Stomach smooth muscle (tissue), 2 donors: ENCODE results near the gene NEURL2.
"Not testable (repeated sequence)": the region's sequence is repeated elsewhere in the genome, so short reads cannot be mapped to it uniquely, and the experiment has no call there.

Experiments
- H3K27ac ChIP-seq: one replicate; pipeline ENCODE4 v1.7.0; 2013; ENCODE audit warnings: mild to moderate bottlenecking, low read length, inconsistent platforms
- H3K27me3 ChIP-seq, 2 donors: one replicate each; pipeline ENCODE4 v1.7.0; 2013; ENCODE audit warnings: low read length in 2 of 2; ENCODE audit not compliant: insufficient read depth in 2 of 2, control insufficient read depth in 1 of 2
- H3K36me3 ChIP-seq, 2 donors: one replicate each; pipeline ENCODE4 v1.7.0; 2013; ENCODE audit warnings: low read length in 2 of 2; ENCODE audit not compliant: control insufficient read depth in 2 of 2, insufficient read depth in 2 of 2
- H3K4me1 ChIP-seq: one replicate; pipeline ENCODE4 v1.7.0; 2013; ENCODE audit warnings: low read length; ENCODE audit not compliant: control insufficient read depth, insufficient read depth
- H3K4me3 ChIP-seq, 2 donors: one replicate each; pipeline ENCODE4 v1.7.0; 2013; ENCODE audit warnings: low read length in 2 of 2
- H3K9ac ChIP-seq, 2 donors: one replicate each; pipeline ENCODE4 v1.7.0; 2013; ENCODE audit warnings: low read length in 2 of 2, mild to moderate bottlenecking in 1 of 2
- H3K9me3 ChIP-seq, 2 donors: one replicate each; pipeline ENCODE4 v1.7.0; 2013; ENCODE audit warnings: low read length in 2 of 2; ENCODE audit not compliant: control insufficient read depth in 2 of 2
- donor health status: healthy.
- donor health status: Pancreatic carcinoma.

NEURL2 gene

DNA sequence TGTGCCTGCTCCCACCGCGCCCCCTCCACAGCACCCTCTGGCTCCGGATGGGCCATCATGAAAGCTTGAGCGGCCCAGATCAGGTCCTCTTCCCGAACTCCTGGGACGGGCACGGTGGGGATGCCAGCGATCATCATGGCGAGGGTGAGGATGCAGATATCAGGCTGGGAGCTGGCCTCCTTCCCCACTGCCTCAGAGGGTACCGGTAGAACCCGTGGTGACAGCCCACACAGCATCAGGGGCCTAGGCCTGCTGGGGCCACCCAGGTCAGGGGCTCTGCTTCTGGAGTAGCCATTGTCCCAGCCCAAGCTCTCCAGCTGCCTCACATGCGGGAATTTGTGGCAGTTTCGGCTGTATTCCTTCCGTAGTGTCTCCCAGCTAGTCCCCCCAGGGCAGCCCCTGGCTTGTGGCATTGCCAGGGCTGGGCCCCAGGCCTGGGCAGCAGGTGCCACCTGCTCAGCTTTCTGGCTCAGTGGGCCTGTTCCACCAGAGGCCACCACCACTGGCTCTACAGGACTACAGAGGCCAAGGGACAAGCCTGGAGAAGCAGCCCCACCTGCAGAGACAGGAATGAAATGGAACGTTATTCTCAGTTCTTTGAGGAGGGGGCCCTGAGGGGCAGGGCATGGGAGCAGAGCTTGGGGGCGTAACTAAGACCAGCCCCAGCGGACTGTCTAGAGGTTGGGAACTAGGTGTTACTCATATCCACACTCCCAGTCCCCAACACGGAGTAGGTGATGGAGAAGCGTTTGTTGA is 4.2 kb downstream of the NEURL2 start:
- Histone ChIP-seq H3K27ac (no peak overlapping the region), H3K4me3 (no peak overlapping the region), H3K36me3 (peaks cover 15 to 29% of the 10 kb centered on the region in 2 donors), H3K9ac (no peak overlapping the region), H3K27me3 (no peaks in the 10 kb centered on the region), H3K4me1 (peaks cover 21% of the 10 kb centered on the region), H3K9me3 (no peaks in the 10 kb centered on the region)

DNA sequence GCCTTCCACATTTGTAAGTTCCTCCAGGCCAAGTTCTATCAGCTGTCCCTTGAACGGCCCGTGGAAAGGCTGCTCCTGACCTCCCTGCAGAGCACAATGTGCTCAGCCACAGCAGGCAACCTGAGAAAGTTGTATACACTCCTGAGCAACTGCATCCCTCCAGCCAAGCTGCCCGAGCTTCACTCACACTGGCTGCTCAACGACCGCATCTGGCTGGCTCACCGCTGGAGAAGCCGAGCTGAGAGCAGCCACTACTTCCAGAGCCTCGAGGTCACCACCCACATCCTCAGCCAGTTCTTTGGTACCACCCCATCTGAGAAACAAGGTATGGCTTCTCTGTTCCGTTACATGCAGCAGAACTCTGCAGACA is 7.9 kb downstream of the NEURL2 start:
- H3K9me3 ChIP-seq: no peaks in the 10 kb centered on the region
- H3K9ac ChIP-seq: no peak overlapping the region
- peaks cover 21 to 33% of the 10 kb centered on the region in 2 donors for H3K36me3 ChIP-seq
- H3K27ac ChIP-seq: no peak overlapping the region
- H3K27me3 ChIP-seq: no peaks in the 10 kb centered on the region
- peaks cover 11% of the 10 kb centered on the region for H3K4me1 ChIP-seq
- no peak overlapping the region for H3K4me3 ChIP-seq

DNA sequence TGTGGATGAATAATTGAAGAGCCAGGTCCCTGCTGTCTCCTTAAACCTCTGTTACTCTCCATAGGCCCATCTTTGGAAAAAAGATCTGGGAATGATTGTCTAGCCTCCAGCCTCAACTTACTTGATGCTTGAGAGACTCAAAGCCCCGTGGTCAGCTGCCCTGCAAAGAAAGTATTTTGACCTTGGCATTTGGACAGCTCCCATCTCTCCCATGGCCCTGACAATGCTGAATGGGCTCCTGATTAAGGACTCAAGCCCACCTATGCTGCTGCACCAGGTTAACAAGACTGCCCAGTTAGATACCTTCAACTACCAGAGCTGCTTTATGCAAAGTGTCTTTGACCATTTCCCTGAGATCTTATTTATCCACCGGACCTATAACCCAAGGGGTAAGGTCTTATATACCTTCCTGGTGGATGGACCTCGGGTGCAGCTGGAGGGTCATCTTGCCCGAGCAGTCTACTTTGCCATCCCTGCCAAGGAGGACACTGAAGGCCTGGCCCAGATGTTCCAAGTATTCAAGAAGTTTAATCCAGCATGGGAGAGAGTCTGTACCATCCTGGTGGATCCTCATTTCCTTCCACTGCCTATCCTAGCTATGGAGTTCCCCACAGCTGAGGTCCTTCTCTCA is 8.4 kb downstream of the NEURL2 start:
- H3K9ac ChIP-seq: no peak overlapping the region
- no peaks in the 10 kb centered on the region for H3K9me3 ChIP-seq
- H3K36me3 ChIP-seq: peaks cover 26 to 36% of the 10 kb centered on the region in 2 donors
- peaks cover 11% of the 10 kb centered on the region for H3K4me1 ChIP-seq
- H3K27me3 ChIP-seq: no peaks in the 10 kb centered on the region
- no peak overlapping the region for H3K27ac ChIP-seq
- H3K4me3 ChIP-seq: no peak overlapping the region

DNA sequence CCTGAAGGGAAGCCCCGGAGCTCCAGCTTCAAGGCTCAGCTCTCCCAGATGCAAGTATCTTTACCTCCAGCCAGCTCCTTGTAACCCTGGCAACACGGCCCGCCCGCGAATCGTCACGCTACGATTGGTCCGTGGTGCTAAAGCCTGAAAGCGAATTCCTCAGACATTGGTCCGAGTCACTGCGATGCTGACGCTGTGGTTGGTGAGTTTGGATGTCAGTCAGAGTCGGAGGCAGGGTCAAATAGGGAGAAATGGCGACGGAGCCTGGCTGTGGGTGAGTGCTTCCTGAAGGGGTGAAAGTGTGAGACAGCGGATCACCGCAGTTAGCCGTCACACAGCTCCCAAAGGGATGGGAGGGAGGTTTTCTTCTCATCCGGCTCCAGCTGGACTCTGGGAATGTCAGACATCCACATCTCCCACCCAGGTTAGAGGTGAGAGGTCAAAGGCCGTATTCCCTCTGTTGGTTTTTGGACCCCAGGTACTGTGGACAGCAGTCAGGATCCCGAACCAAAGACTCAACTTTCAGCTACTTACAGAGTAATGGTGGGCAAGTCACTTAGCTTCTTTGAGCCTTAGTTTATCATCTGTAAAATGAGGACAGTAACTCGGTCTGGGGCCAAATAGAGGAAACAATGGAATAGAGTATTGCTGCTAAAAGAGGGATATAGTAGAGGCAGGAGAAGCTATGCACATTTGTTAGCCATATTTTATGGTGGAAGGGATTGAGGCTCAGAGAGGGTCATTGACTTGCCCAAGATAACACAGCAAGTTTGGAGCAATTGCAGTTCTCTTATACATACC is 9.8 kb downstream of the NEURL2 start, which contains the start of gene ZSWIM1:
TSS of gene ZSWIM1 (plus strand) at position 240 of the 801 bp plus-strand sequence. CDS start 1,366 bp downstream, outside the sequence.
- H3K9ac ChIP-seq: peak within 1 kb of the TSS; percentile 95 to 99
- peak within 1 kb of the TSS; percentile 89 for H3K27ac ChIP-seq
- H3K4me1 ChIP-seq: peaks cover 11% of the 10 kb centered on the region
- H3K9me3 ChIP-seq: no peaks in the 10 kb centered on the region
- H3K27me3 ChIP-seq: no peaks in the 10 kb centered on the region
- peaks cover 32 to 39% of the 10 kb centered on the region in 2 donors for H3K36me3 ChIP-seq
- peak within 1 kb of the TSS; percentile 94 to 95 for H3K4me3 ChIP-seq

DNA sequence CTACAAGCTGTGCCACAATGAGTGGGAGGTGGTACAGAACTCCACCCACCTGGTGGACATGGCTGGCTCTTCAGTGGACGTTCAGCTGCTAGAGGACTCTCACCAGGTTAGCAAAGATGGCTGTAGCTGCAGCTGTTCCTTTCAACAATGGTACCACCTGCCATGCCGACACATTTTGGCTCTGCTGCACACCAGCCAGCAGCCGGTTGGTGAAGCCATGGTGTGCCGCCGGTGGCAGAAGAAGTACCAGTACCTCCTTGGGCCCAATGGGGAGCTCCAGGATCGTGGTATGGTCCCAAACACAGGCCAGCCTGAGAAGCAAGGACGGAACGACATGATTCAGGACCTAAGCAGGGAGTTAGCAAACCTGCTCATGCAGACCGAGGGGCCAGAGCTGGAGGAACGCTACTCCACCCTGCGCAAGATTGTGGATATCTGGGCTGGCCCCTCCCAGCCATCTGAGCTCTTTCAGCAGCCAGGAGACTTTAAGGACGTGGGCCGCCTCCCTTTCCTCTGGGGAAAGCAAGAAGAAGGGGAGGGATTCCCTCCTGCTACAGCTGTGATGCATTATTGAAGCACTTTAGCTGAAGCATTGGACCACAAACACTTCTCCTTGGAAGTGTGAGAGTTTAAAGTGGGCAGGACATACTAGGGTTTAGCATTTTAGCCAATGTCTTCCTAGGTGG is 12.8 kb downstream of the NEURL2 start:
- H3K4me1 ChIP-seq: peaks cover 8% of the 10 kb centered on the region
- H3K36me3 ChIP-seq: peaks cover 24 to 25% of the 10 kb centered on the region in 2 donors
- no peaks in the 10 kb centered on the region for H3K9me3 ChIP-seq
- H3K27ac ChIP-seq: no peak overlapping the region
- no peak overlapping the region for H3K4me3 ChIP-seq
- H3K27me3 ChIP-seq: no peaks in the 10 kb centered on the region
- no peak overlapping the region for H3K9ac ChIP-seq

DNA sequence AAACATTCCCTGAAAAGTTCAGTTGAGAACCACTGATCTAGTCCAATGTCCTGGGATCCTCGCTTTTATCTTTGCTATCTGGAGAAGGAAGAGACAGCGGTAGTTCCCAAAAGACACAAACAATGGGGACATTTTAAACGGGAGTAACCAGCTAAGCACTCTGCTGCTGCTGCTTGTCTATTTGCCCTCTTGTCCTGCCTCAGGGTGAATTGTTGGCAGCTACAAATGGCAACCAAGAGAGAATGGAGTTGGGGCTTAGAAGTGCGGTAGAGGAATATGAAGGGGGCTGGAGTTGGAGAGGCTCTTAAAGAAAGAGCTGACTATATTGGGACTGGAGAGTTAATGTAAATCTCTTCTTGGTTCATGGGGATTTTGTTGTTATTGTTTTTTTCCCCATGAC is 16.4 kb downstream of the NEURL2 start:
- H3K27me3 ChIP-seq: no peaks in the 10 kb centered on the region
- no peaks in the 10 kb centered on the region for H3K4me1 ChIP-seq
- no peak overlapping the region for H3K27ac ChIP-seq
- no peaks in the 10 kb centered on the region for H3K9me3 ChIP-seq
- H3K4me3 ChIP-seq: no peak overlapping the region
- H3K9ac ChIP-seq: no peak overlapping the region
- H3K36me3 ChIP-seq: peaks cover 17 to 22% of the 10 kb centered on the region in 2 donors

DNA sequence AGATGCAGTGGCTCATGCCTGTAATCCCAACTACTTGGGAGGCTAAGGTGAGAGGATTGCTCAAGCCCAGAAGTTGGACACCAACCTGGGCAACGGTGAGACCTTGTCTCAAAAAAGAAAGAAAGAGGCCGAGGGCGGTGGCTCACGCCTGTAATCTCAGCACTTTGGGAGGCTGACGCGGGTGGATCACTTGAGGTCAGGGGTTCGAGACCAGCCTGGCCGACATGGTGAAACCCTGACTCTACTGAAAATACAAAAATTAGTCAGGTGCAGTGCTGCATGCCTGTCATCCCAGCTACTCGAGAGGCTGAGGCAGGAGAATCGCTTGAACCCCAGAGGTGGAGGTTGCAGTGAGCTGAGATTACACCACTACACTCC is 16.9 kb downstream of the NEURL2 start:
- H3K27me3 ChIP-seq, H3K9me3 ChIP-seq, H3K4me3 ChIP-seq, H3K9ac ChIP-seq, H3K4me1 ChIP-seq, H3K27ac ChIP-seq: not testable (repeated sequence)
- H3K36me3 ChIP-seq: peaks cover 17 to 22% of the 10 kb centered on the region in 2 donors

DNA sequence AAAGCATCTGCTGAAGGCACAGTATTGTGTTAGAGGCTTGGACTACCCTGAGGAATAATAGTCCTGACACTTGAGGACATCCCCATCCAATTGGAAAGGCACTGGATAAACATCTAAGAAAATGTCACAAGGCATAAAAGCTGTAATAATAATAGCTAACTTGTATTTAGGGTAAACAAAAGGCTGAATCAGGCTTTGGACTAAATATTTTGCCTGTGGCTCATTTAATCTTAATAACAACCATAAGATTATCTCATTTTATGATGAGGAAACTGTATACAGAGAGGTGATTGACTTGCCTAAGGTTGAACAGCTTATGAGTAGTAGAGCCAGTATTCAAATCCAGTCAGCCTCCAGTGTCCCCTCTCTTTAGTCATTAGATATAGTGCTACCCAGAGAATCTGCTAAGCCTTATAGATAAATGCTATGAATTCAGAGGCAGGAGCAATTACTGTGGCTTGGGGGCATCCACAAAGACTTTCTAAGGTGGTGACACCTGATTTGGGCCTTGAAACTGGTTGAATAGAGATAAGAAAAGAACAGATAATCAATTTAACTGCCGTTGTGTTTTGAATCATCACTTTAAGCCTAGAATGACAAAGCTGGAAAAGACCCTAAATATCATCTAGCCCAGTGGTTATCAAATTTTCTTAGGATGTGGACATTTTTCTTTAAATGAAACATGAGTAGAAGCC is 17.5 kb downstream of the NEURL2 start:
- no peak overlapping the region for H3K27ac ChIP-seq
- no peaks in the 10 kb centered on the region for H3K27me3 ChIP-seq
- H3K36me3 ChIP-seq: peaks cover 16 to 22% of the 10 kb centered on the region in 2 donors
- no peak overlapping the region for H3K4me3 ChIP-seq
- H3K4me1 ChIP-seq: no peaks in the 10 kb centered on the region
- H3K9ac ChIP-seq: no peak overlapping the region
- no peaks in the 10 kb centered on the region for H3K9me3 ChIP-seq

DNA sequence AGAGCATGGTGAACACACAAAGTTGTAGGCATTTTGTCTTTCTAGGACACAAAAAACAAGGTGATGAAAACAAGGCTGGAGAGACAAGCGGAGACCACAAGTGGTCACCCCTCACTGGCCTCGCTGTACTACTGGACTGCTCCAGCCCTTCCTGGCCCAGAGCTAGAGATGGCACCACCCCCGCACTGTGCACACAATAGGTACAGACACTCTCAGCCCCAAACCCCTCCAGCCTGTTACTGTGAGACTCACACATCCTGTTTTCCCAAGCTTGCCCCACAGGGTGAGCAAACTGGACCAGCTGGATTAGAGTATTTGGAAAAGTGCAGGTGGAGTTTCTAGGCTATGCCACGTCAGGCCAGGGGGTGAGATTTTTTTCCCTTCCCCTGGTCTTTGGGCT is 18.4 kb downstream of the NEURL2 start:
- H3K9ac ChIP-seq: no peak overlapping the region
- no peaks in the 10 kb centered on the region for H3K27me3 ChIP-seq
- peaks cover 6 to 14% of the 10 kb centered on the region in 2 donors for H3K36me3 ChIP-seq
- H3K4me1 ChIP-seq: no peaks in the 10 kb centered on the region
- H3K27ac ChIP-seq: no peak overlapping the region
- H3K4me3 ChIP-seq: no peak overlapping the region
- H3K9me3 ChIP-seq: no peaks in the 10 kb centered on the region

DNA sequence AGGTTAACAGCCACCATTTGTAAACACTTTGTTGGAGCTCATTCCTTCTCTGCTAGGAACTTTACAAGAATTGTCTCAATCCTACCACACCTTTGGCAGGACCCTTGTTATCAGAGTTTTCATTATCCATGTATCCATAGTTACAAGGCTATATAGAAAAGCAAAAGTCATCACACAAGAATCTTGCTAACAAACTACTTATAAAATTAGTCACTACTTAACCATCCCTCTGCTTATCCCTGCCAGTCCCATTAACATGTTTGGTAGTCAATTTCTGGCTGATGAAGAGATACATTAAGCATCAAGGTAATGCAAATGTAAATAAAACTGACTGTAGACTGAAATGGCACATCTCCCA is 23.2 kb downstream of the NEURL2 start:
- Histone ChIP-seq H3K4me1 (no peaks in the 10 kb centered on the region), H3K9ac (no peak overlapping the region), H3K27ac (no peak overlapping the region), H3K9me3 (no peaks in the 10 kb centered on the region), H3K36me3 (peaks cover 0 to 5% of the 10 kb centered on the region in 2 donors), H3K4me3 (no peak overlapping the region), H3K27me3 (no peaks in the 10 kb centered on the region)
